ENCODE measurements around the gene FLT3LG. TPM values are rescaled to one million over a fixed set of nuclear protein-coding genes. Genes with fewer than 3 reads are reported as not detected.

Gene FLT3LG
- total and polyA plus RNA-seq, 9 of the 15 experiments (the other 6 are each of a cell fraction or from before 2014, with no cell fraction given): 0.31 to 6.4 (median 1.1) TPM

DNA sequence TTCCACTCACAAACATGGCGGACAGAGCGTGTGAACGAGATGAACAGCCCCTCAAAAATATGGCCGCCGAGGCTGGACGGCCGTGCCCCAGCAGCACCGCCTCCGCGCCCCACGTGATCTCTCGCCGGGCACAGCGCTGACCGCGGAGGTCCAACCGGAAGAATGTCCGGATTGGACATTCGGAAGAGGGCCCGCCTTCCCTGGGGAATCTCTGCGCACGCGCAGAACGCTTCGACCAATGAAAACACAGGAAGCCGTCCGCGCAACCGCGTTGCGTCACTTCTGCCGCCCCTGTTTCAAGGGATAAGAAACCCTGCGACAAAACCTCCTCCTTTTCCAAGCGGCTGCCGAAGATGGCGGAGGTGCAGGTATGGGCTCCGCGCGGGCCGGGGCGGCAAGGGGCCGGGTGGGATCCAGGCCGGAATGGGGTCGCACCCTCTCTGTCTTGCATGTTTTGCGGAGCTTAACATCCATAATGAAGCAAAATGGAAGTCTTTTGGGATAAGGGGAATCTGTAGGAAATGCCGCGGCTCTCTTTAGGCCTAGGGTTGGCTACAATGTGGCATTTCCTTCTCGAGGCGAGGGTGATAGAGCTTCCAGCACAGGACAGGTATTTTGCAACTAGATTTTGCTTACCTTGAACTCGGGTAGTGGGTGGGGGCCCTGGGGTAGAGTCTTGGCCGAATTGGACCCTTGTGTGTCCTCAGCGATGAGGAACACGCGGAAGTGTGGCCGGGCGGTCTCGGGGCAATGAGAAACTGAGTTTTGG, 13.4 kb downstream of the FLT3LG start, which contains the start of gene RPL13A (continued):
- TF ChIP-seq, protein P1, sequence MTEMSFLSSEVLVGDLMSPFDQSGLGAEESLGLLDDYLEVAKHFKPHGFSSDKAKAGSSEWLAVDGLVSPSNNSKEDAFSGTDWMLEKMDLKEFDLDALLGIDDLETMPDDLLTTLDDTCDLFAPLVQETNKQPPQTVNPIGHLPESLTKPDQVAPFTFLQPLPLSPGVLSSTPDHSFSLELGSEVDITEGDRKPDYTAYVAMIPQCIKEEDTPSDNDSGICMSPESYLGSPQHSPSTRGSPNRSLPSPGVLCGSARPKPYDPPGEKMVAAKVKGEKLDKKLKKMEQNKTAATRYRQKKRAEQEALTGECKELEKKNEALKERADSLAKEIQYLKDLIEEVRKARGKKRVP (CRISPR knock-in tag; IDR thresholded peaks at IDR 0.05): peak; percentile 74
- TF ChIP-seq EP400 (IDR thresholded peaks at IDR 0.05): peak; percentile 95
- TF ChIP-seq HNRNPLL (IDR thresholded peaks at IDR 0.05; ENCODE audit: low read depth, low read length, poor library complexity, severe bottlenecking): peak; percentile 87
- TF ChIP-seq ZFPM2 (CRISPR knock-in tag; IDR thresholded peaks at IDR 0.05): no peak
- 0 out of 2 replicates have a peak, but pooled peaks have one; percentile 2 for TF ChIP-seq CBFA2T3 (IDR thresholded peaks at IDR 0.05)
- TF ChIP-seq GTF2E2 (tag; IDR thresholded peaks at IDR 0.05): peak; percentile 97
- no peak for TF ChIP-seq ZNF124 (CRISPR knock-in tag; IDR thresholded peaks at IDR 0.05)
- TF ChIP-seq KLF1 (tag; IDR thresholded peaks at IDR 0.05): peak; percentile 33; the same call in 1 of the 2 replicates
- peak; percentile 31; the same call in 1 of the 2 replicates for TF ChIP-seq ZNF175 (CRISPR knock-in tag; IDR thresholded peaks at IDR 0.05; ENCODE audit: low read depth)
- TF ChIP-seq HCFC1 (IDR thresholded peaks at IDR 0.05; ENCODE audit: low read depth, low read length): peak; percentile 87
- TF ChIP-seq HNRNPL (IDR thresholded peaks at IDR 0.05; ENCODE audit: low read depth, low read length): 0 out of 2 replicates have a peak, but pooled peaks have one; percentile 69
- TF ChIP-seq RAD51 (IDR thresholded peaks at IDR 0.05; ENCODE audit: borderline replicate concordance, low read depth): peak; percentile 98
- peak; percentile 88 to 92; a peak in 3 of 4 replicates for TF ChIP-seq SIN3A (IDR thresholded peaks at IDR 0.05; ENCODE audit: borderline replicate concordance in 2 of 2, control insufficient read depth in 1 of 2, low read depth in 2 of 2, low read length in 2 of 2)
- no peak for TF ChIP-seq YBX1 (IDR thresholded peaks at IDR 0.05)
- peak; percentile 93 for TF ChIP-seq MTA1 (IDR thresholded peaks at IDR 0.05; ENCODE audit: borderline replicate concordance)
- peak; percentile 100 for TF ChIP-seq POLR2AphosphoS5 (IDR thresholded peaks at IDR 0.05; ENCODE audit: control insufficient read depth, insufficient read depth, low read depth, low read length)
- no peak for TF ChIP-seq ZFP36 (IDR thresholded peaks at IDR 0.05; ENCODE audit: low read depth, low read length, partially characterized antibody)
- TF ChIP-seq SMAD1 (IDR thresholded peaks at IDR 0.05; ENCODE audit: low read depth, low read length, partially characterized antibody): peak; percentile 84
- TF ChIP-seq, protein P2, sequence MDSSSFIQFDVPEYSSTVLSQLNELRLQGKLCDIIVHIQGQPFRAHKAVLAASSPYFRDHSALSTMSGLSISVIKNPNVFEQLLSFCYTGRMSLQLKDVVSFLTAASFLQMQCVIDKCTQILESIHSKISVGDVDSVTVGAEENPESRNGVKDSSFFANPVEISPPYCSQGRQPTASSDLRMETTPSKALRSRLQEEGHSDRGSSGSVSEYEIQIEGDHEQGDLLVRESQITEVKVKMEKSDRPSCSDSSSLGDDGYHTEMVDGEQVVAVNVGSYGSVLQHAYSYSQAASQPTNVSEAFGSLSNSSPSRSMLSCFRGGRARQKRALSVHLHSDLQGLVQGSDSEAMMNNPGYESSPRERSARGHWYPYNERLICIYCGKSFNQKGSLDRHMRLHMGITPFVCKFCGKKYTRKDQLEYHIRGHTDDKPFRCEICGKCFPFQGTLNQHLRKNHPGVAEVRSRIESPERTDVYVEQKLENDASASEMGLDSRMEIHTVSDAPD (CRISPR knock-in tag; IDR thresholded peaks at IDR 0.05): no peak
- TF ChIP-seq SOX6 (IDR thresholded peaks at IDR 0.05): peak; percentile 33; the same call in 1 of the 2 replicates
- no peak for TF ChIP-seq SRSF7 (optimal IDR thresholded peaks at IDR 0.05; ENCODE audit: low read depth, low read length)
- peak; percentile 91 for TF ChIP-seq GABPB1 (CRISPR knock-in tag; IDR thresholded peaks at IDR 0.05)
- TF ChIP-seq RBM14 (IDR thresholded peaks at IDR 0.05; ENCODE audit: borderline replicate concordance, insufficient read depth, low read depth, low read length): peak; percentile 78; the same call in 1 of the 2 replicates
- TF ChIP-seq HDAC1 (IDR thresholded peaks at IDR 0.05): peak in 1 of 2 experiments; percentile 70; a peak in 1 of 4 replicates
- peak; percentile 84 for TF ChIP-seq NR2C1 (IDR thresholded peaks at IDR 0.05)
- no peak for TF ChIP-seq NR2C1 (tag; IDR thresholded peaks at IDR 0.05)
